ENCODE results near the gene PSMB8.

- TF ChIP-seq POLR2A (IDR thresholded peaks at IDR 0.05), result no peak
- TF ChIP-seq CTCF (IDR thresholded peaks at IDR 0.05), result no peak
These were observed 45.7 kb upstream of the PSMB8 start for GRCh38 chr6:32889533-32889932.
